SK-N-SH (cell line): ENCODE data around the gene ARHGAP10.
A peak's percentile ranks its signal among the peaks of the same experiment; 100 is the strongest.

Experiments
- EP300 ChIP-seq, 2 experiments: IDR thresholded peaks; 2 replicates each; pipeline versions ENCODE4 v1.4.0 to v1.6.1; 2012; ENCODE audit warnings: borderline replicate concordance in 1 of 2, low read depth in 1 of 2, low read length in 1 of 2
- EZH2phosphoT487 ChIP-seq: fragments of 200-600 bp; sonication (generic); IDR thresholded peaks from 2 replicates; pipeline ENCODE4 v1.6.1; 2017; ENCODE audit warnings: low read depth, mixed run types, mild to moderate bottlenecking, antibody characterized with exemption, moderate library complexity, borderline replicate concordance
- NFIC ChIP-seq: IDR thresholded peaks from 2 replicates; pipeline ENCODE4 v1.4.0; 2012; ENCODE audit warnings: borderline replicate concordance
- POLR2AphosphoS5 ChIP-seq: IDR thresholded peaks from 2 replicates; pipeline ENCODE4 v1.6.1; 2012; ENCODE audit warnings: low read depth, low read length
- RXRA ChIP-seq: IDR thresholded peaks from 2 replicates; pipeline ENCODE4 v1.4.0; 2012; ENCODE audit warnings: low read depth, mild to moderate bottlenecking, borderline replicate concordance
- TAF1 ChIP-seq: IDR thresholded peaks from 2 replicates; pipeline ENCODE4 v1.6.1; 2012; ENCODE audit warnings: low read depth, mild to moderate bottlenecking, low read length, moderate library complexity, borderline replicate concordance
- TEAD4 ChIP-seq: IDR thresholded peaks from 2 replicates; pipeline ENCODE4 v1.4.0; 2012; ENCODE audit warnings: mild to moderate bottlenecking, borderline replicate concordance; ENCODE audit not compliant: insufficient read depth
- YY1 ChIP-seq: IDR thresholded peaks from 2 replicates; pipeline ENCODE4 v1.4.0; 2012; ENCODE audit warnings: low read depth, mild to moderate bottlenecking
- TF ChIP-seq, protein P1 (sequence below): IDR thresholded peaks from 2 replicates; pipeline ENCODE4 v1.4.0; 2012; ENCODE audit warnings: low read depth
- TF ChIP-seq, protein P2 (sequence below): fragments of 200-600 bp; sonication (generic); IDR thresholded peaks from 2 replicates; pipeline ENCODE4 v1.6.1; 2017; ENCODE audit warnings: antibody characterized with exemption, mild to moderate bottlenecking, moderate library complexity
- TF ChIP-seq, protein P3 (sequence below): IDR thresholded peaks from 2 replicates; pipeline ENCODE4 v1.6.1; 2012; ENCODE audit warnings: mild to moderate bottlenecking, low read depth, low read length, moderate library complexity

DNA sequence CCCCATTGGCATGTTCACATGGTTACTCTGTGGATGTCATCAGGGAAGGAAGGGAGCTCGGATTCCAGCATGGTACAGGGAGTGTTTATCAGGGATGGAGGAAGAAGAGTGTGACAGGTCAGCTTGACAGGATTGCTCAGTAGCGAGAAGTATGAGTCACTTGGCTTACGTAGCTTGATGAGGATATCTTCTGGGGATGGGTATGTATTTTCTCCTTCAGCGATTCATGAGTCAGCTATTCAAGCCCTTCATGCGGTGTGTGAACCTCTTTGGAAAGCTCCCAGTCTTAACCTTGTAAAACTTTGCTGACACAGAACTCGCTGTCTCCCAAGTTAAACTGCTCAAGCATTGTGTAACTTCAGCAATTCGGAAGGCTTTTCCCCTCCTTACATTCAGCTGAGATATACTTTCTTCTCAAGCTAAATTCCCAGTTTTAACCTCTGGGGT is 275.4 kb downstream of the ARHGAP10 start:
- TF ChIP-seq NFIC = peak; percentile 50; the same call in 1 of the 2 replicates
- TF ChIP-seq, protein P1, sequence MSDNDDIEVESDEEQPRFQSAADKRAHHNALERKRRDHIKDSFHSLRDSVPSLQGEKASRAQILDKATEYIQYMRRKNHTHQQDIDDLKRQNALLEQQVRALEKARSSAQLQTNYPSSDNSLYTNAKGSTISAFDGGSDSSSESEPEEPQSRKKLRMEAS = peak; percentile 69
- TF ChIP-seq TAF1 = no peak
- TF ChIP-seq EZH2phosphoT487 = no peak
- TF ChIP-seq EP300 (IDR thresholded peaks at IDR 0.05; ENCODE audit: borderline replicate concordance in 1 of 2, low read depth in 1 of 2, low read length in 1 of 2) = no peak
- TF ChIP-seq, protein P2, sequence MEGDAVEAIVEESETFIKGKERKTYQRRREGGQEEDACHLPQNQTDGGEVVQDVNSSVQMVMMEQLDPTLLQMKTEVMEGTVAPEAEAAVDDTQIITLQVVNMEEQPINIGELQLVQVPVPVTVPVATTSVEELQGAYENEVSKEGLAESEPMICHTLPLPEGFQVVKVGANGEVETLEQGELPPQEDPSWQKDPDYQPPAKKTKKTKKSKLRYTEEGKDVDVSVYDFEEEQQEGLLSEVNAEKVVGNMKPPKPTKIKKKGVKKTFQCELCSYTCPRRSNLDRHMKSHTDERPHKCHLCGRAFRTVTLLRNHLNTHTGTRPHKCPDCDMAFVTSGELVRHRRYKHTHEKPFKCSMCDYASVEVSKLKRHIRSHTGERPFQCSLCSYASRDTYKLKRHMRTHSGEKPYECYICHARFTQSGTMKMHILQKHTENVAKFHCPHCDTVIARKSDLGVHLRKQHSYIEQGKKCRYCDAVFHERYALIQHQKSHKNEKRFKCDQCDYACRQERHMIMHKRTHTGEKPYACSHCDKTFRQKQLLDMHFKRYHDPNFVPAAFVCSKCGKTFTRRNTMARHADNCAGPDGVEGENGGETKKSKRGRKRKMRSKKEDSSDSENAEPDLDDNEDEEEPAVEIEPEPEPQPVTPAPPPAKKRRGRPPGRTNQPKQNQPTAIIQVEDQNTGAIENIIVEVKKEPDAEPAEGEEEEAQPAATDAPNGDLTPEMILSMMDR = no peak
- no peak for TF ChIP-seq TEAD4
- peak; percentile 32; the same call in 1 of the 2 replicates for TF ChIP-seq POLR2AphosphoS5
- TF ChIP-seq RXRA = 0 out of 2 replicates have a peak, but pooled peaks have one; percentile 11
- TF ChIP-seq YY1 = no peak
- TF ChIP-seq, protein P3, sequence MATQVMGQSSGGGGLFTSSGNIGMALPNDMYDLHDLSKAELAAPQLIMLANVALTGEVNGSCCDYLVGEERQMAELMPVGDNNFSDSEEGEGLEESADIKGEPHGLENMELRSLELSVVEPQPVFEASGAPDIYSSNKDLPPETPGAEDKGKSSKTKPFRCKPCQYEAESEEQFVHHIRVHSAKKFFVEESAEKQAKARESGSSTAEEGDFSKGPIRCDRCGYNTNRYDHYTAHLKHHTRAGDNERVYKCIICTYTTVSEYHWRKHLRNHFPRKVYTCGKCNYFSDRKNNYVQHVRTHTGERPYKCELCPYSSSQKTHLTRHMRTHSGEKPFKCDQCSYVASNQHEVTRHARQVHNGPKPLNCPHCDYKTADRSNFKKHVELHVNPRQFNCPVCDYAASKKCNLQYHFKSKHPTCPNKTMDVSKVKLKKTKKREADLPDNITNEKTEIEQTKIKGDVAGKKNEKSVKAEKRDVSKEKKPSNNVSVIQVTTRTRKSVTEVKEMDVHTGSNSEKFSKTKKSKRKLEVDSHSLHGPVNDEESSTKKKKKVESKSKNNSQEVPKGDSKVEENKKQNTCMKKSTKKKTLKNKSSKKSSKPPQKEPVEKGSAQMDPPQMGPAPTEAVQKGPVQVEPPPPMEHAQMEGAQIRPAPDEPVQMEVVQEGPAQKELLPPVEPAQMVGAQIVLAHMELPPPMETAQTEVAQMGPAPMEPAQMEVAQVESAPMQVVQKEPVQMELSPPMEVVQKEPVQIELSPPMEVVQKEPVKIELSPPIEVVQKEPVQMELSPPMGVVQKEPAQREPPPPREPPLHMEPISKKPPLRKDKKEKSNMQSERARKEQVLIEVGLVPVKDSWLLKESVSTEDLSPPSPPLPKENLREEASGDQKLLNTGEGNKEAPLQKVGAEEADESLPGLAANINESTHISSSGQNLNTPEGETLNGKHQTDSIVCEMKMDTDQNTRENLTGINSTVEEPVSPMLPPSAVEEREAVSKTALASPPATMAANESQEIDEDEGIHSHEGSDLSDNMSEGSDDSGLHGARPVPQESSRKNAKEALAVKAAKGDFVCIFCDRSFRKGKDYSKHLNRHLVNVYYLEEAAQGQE = no peak
